ENCODE results near the gene SKIL.

Gene SKIL

GRCh38 chr3:170364965-170365364 lies 7.5 kb downstream of the SKIL start:
- DNase-seq (ENCODE audit: low spot score): no peak
- no peak overlapping the region for H3K27ac ChIP-seq
- POLR2A ChIA-PET (ENCODE audit: low non-redundant PET): no interaction called here
- TF ChIP-seq CTCF (conservative IDR thresholded peaks at IDR 0.05; ENCODE audit: low read depth): no peak
- CTCF ChIA-PET: no interaction called here

- no peak for TF ChIP-seq CTCF (conservative IDR thresholded peaks at IDR 0.05; ENCODE audit: low read depth)
- DNase-seq (ENCODE audit: low spot score): no peak
- H3K27ac ChIP-seq: no peak overlapping the region
- CTCF ChIA-PET: interaction anchor here (0.7 to 0.9 kb wide), 2 partner anchors 9 to 59 kb away, joined by 5 to 7 read pairs; no protein-coding TSS in a partner anchor
- POLR2A ChIA-PET (ENCODE audit: low non-redundant PET): no interaction called here
Measured at GRCh38 chr3:170367797-170368196, 10.3 kb downstream of the SKIL start.

DNA sequence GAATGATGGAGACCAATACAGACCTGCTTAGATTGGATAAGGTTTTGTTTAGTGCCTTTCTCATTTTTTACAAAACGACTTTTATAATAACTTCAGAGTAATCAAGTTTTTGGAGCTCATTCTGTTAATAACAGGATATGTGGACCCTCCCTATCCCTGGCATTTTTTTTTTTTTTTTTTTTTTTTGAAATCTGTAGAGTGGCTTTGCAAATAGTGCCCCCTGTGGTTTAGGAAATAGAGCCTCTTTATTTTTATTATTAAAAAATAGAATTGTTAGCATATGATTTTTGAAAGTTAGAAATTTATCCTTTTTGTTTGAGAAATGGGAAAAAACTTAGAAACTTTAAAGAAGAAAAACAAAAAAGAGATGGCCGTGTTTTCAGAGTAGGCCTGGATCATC lies 11.4 kb downstream of the SKIL start:
- POLR2A ChIA-PET (ENCODE audit: low non-redundant PET): no interaction called here
- CTCF ChIA-PET: interaction anchor here (0.6 kb wide), 1 partner anchor 10 kb away, joined by 4 read pairs; no protein-coding TSS in a partner anchor
- no peak for DNase-seq (ENCODE audit: low spot score)
- no peak for TF ChIP-seq CTCF (conservative IDR thresholded peaks at IDR 0.05; ENCODE audit: low read depth)
- H3K27ac ChIP-seq: no peak overlapping the region

- ChIA-PET POLR2A (ENCODE audit: low non-redundant PET) (no interaction called here), CTCF (no interaction called here)
- no peak for DNase-seq (ENCODE audit: low spot score)
- TF ChIP-seq CTCF (conservative IDR thresholded peaks at IDR 0.05; ENCODE audit: low read depth): no peak
- H3K27ac ChIP-seq: no peak overlapping the region
Measured at GRCh38 chr3:170372190-170372879, 14.8 kb downstream of the SKIL start.

DNA sequence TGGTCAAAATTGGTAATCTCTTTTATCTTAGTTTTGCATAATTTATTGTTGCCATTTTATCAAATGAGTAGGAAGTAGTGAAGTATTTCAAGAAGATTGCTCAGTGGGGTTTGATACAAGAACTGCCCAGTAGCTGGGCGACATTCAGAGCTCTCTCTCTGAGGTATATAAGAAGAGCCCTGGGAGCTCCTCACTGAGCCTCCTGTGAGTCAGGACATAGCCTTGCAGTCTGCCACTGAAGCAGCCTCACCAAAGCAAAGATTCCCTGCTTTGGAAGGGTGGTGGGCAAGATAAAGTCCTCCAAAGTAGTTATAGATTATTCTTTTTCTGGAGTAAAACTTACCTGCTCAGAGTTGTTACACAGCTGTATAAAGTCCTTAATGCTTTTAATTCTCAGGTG lies 26.1 kb downstream of the SKIL start:
- POLR2A ChIA-PET (ENCODE audit: low non-redundant PET): no interaction called here
- TF ChIP-seq CTCF (conservative IDR thresholded peaks at IDR 0.05; ENCODE audit: low read depth): no peak

GRCh38 chr3:170386468-170386867 lies 29.0 kb downstream of the SKIL start:
- DNase-seq (ENCODE audit: low spot score): no peak

More for the DNA sequence above, 26.1 kb downstream of the SKIL start:
- CTCF ChIA-PET: interaction anchor here (0.5 to 1.0 kb wide), 3 partner anchors 10 to 471 kb away, joined by 3 read pairs; no protein-coding TSS in a partner anchor
- no peak for DNase-seq (ENCODE audit: low spot score)
- no peak overlapping the region for H3K27ac ChIP-seq

More at GRCh38 chr3:170386468-170386867, 29.0 kb downstream of the SKIL start:
- TF ChIP-seq CTCF (conservative IDR thresholded peaks at IDR 0.05; ENCODE audit: low read depth): no peak
- ChIA-PET CTCF (interaction anchor here (0.8 kb wide), 1 partner anchor 25 kb away, joined by 4 read pairs; no protein-coding TSS in a partner anchor), POLR2A (ENCODE audit: low non-redundant PET) (no interaction called here)
- H3K27ac ChIP-seq: no peak overlapping the region
